Upper lobe of left lung (tissue), 6 donors: ENCODE results near the gene TMED4. TPM values are rescaled to one million over a fixed set of nuclear protein-coding genes. Genes with fewer than 3 reads are reported as not detected.

ENCODE experiments used
- ATAC-seq, 2 donors: fragments of 200-7000 bp; cut with Tn5 transposase; one replicate each; pipeline ENCODE4 v1.9.1; 2022; ENCODE audit warnings: mild to moderate bottlenecking in 2 of 2, moderate library complexity in 2 of 2; ENCODE audit not compliant: low FRiP score in 2 of 2
- DNase-seq, 2 donors: peaks; one replicate each; pipeline ENCODE4 v3.0.0-alpha.2; 2019 to 2020
- H3K27ac ChIP-seq, 4 donors: fragments of 200-600 bp; sonication (generic); one replicate each; pipeline ENCODE4 v1.5.1; 2016 to 2019
- H3K27me3 ChIP-seq, 4 donors: fragments of 200-600 bp; sonication (generic); one replicate each; pipeline ENCODE4 v1.5.1; 2017 to 2019
- H3K36me3 ChIP-seq, 4 donors: fragments of 200-600 bp; sonication (generic); one replicate each; pipeline ENCODE4 v1.5.1; 2016 to 2019
- H3K4me1 ChIP-seq, 4 donors: fragments of 200-600 bp; sonication (generic); one replicate each; pipeline ENCODE4 v1.5.1; 2018 to 2019
- H3K4me3 ChIP-seq, 4 donors: fragments of 200-600 bp; sonication (generic); one replicate each; pipeline ENCODE4 v1.5.1; 2017 to 2019; ENCODE audit warnings: mild to moderate bottlenecking in 2 of 4, moderate library complexity in 1 of 4
- H3K9me3 ChIP-seq, 4 donors: fragments of 200-600 bp; sonication (generic); one replicate each; pipeline ENCODE4 v1.5.1; 2018 to 2019
- EP300 ChIP-seq, 4 donors: sonication (generic); formaldehyde crosslinking; IDR thresholded peaks; one replicate each; pipeline ENCODE4 v1.5.1; 2017; ENCODE audit warnings: antibody characterized with exemption in 4 of 4, control low read depth in 2 of 4
- POLR2A ChIP-seq, 4 donors: fragments of 450-650 bp; IDR thresholded peaks; one replicate each; pipeline ENCODE4 v1.5.1; 2016 to 2017; ENCODE audit warnings: antibody characterized with exemption in 4 of 4, mild to moderate bottlenecking in 2 of 4
- POLR2AphosphoS5 ChIP-seq, 2 donors: sonication (generic); formaldehyde crosslinking; IDR thresholded peaks; one replicate each; pipeline ENCODE4 v1.5.1; 2017; ENCODE audit warnings: antibody characterized with exemption in 2 of 2
- whole genome bisulfite sequencing, 2 donors: methylation state at CpG; one replicate each; pipeline ENCODE4 v1.1.5; 2017 to 2018; 5-methylcytosine and 5-hydroxymethylcytosine counted together
- total RNA-seq, 6 donors: library from RNA; depleted of rRNA in 4 of 6; stranded (reverse); fragments of >200 nt in 4 of 6; gene quantifications; one replicate each; pipeline versions ENCODE4 v1.1.0 to v1.2.1, GENCODE V29; 2016 to 2021
- TF ChIP-seq, protein P1 (sequence below), 6 experiments: fragments of 450-650 bp in 4 of 6; fragments of 200-600 bp in 2 of 6; sonication (generic) in 2 of 6; IDR thresholded peaks; one replicate each; pipeline ENCODE4 v1.5.1; 2016 to 2019; ENCODE audit warnings: antibody characterized with exemption in 6 of 6
- donor health status: DM: no; HTN: no; CAD: no; lungs with moderate emphysema.
- donor health status: DM: no; HTN: yes; CAD: no; lungs with severe emphysema.

The TMED4 gene
- total RNA-seq, 6 donors from 2014 or later = 78.8 to 205 (median 126) TPM

GRCh38 chr7:44548893-44549292, 33.1 kb downstream of the TMED4 start:
- 84 to 90% methylated on average over 3 of the region's 3 CpGs for WGBS, 2 donors
- Histone ChIP-seq H3K36me3 (no peaks in the 10 kb centered on the region), H3K27me3 (no peaks in the 10 kb centered on the region), H3K4me1 (no peaks in the 10 kb centered on the region), H3K4me3 (no peak overlapping the region), H3K27ac (no peak overlapping the region), H3K9me3 (no peaks in the 10 kb centered on the region)
- ATAC-seq (no peak), DNase-seq (no peak)
- TF ChIP-seq POLR2AphosphoS5 (IDR thresholded peaks at IDR 0.05) (no peak), POLR2A (IDR thresholded peaks at IDR 0.05) (no peak), EP300 (IDR thresholded peaks at IDR 0.05) (no peak)
- TF ChIP-seq, protein P1, sequence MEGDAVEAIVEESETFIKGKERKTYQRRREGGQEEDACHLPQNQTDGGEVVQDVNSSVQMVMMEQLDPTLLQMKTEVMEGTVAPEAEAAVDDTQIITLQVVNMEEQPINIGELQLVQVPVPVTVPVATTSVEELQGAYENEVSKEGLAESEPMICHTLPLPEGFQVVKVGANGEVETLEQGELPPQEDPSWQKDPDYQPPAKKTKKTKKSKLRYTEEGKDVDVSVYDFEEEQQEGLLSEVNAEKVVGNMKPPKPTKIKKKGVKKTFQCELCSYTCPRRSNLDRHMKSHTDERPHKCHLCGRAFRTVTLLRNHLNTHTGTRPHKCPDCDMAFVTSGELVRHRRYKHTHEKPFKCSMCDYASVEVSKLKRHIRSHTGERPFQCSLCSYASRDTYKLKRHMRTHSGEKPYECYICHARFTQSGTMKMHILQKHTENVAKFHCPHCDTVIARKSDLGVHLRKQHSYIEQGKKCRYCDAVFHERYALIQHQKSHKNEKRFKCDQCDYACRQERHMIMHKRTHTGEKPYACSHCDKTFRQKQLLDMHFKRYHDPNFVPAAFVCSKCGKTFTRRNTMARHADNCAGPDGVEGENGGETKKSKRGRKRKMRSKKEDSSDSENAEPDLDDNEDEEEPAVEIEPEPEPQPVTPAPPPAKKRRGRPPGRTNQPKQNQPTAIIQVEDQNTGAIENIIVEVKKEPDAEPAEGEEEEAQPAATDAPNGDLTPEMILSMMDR (IDR thresholded peaks at IDR 0.05) = no peak

DNA sequence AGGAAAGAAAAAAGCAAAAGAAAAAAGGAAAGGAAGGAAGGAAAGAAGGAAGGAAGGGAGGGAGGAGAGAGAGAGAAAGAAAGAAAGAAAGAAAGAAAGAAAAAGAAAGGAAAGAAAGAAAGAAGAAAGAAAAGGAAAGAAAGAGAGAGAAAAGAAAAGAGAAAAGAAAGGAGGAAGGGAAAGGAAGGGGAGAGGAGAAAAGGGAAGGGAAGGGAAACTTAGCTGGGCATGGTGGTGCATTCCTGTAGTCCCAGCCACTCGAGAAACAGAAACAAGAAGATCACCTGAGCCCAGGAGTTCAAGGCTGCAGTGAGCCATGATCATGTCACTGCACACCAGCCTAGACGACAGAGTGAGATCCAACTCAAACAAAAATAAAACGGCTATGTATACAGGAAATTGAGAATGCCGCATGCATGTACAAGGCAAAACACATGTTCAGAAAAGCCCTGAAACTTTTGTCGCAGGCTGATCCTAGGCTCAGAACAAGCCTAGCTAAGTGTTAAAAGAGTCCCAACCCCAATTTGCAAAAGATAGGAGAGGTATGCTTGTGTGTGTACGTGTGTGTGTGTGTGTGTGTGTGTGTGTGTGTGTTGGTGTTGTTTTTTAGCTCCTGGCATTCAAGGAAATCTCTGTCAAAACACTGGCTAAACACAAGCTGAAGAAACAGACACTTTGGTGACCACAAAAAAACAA, 34.3 kb downstream of the TMED4 start:
- 29 to 36% methylated on average over 6 of the region's 6 CpGs for WGBS, 2 donors

GRCh38 chr7:44541876-44542610, 40.0 kb downstream of the TMED4 start:
- H3K36me3 ChIP-seq = no peaks in the 10 kb centered on the region
- no peak overlapping the region for H3K4me3 ChIP-seq
- TF ChIP-seq, protein P1 (IDR thresholded peaks at IDR 0.05) = no peak
- TF ChIP-seq EP300 (IDR thresholded peaks at IDR 0.05) (no peak), POLR2A (IDR thresholded peaks at IDR 0.05) (no peak), POLR2AphosphoS5 (IDR thresholded peaks at IDR 0.05) (no peak)
- WGBS, 2 donors = 93 to 95% methylated on average over 5 to 6 of the region's 6 CpGs
- no peaks in the 10 kb centered on the region for H3K9me3 ChIP-seq
- DNase-seq (no peak), ATAC-seq (no peak)
- H3K27me3 ChIP-seq = no peaks in the 10 kb centered on the region
- peaks cover 0 to 5% (median 0%) of the 10 kb centered on the region in 4 donors for H3K4me1 ChIP-seq
- no peak overlapping the region for H3K27ac ChIP-seq

More for the DNA sequence above, 34.3 kb downstream of the TMED4 start:
- H3K4me3 ChIP-seq = no peak overlapping the region
- no peaks in the 10 kb centered on the region for H3K27me3 ChIP-seq
- DNase-seq (no peak), ATAC-seq (no peak)
- TF ChIP-seq POLR2AphosphoS5 (IDR thresholded peaks at IDR 0.05) (no peak), EP300 (IDR thresholded peaks at IDR 0.05) (no peak), POLR2A (IDR thresholded peaks at IDR 0.05) (no peak)
- TF ChIP-seq, protein P1 (IDR thresholded peaks at IDR 0.05) = no peak
- peaks cover 0 to 5% (median 0%) of the 10 kb centered on the region in 4 donors for H3K4me1 ChIP-seq
- H3K36me3 ChIP-seq = no peaks in the 10 kb centered on the region
- H3K9me3 ChIP-seq = no peaks in the 10 kb centered on the region
- H3K27ac ChIP-seq = no peak overlapping the region

DNA sequence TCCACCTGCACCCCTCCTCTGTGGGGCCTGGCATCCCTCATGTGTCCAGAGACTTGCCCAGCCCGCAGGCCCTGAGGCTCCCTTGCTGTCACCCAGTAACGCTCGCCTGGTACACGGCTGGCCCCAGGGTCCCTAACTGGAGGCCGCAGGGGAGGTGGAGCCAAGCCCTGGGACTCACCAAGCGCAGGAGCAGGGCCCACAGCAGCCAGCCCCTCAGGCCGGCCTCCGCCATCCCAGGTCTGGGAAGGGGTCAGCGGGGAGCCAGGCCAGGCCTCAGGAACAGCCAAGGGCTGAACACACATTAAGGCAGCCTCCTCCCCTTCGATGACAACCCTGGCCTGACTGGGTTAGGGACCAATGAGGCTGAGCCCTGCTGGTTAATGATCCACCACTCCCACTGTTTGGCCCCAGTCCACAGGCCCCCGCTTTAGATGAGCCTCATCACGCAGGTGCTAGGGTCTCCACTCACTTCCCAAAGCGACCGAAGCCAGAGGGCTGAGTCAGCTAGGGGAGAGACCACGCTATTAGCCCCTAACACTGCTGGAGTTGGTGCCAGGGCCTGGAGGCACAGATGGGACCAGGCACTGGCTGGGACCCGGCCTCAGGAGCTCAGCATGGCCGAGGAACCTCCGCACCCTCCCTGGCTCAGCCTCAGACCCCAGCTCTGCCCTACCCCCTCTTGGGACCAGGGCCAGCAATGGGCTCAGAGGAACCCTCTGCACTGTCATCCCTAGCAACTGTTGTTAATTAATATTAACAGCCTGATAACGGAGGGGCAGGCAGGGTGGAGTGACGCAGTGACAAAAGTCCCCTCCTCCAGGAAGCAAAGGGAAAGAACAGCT, 40.8 kb downstream of the TMED4 start, which contains the start of gene NPC1L1:
Gene NPC1L1 (minus strand): TSS at position 303 of the 842 bp plus-strand sequence. CDS start 71 bp downstream, at position 232.
- Histone ChIP-seq H3K9me3 (no peaks in the 10 kb centered on the region), H3K27ac (no peak within 1 kb of the TSS), H3K36me3 (no peaks in the 10 kb centered on the region), H3K4me3 (no peak within 1 kb of the TSS), H3K4me1 (peaks cover 0 to 5% (median 0%) of the 10 kb centered on the region in 4 donors), H3K27me3 (no peaks in the 10 kb centered on the region)
- ATAC-seq (no peak), DNase-seq (peak in 1 of 2 donors; percentile 60)
- 85 to 94% methylated on average over 9 to 11 of the region's 20 CpGs for WGBS, 2 donors
- TF ChIP-seq, protein P1 (IDR thresholded peaks at IDR 0.05) = no peak
- TF ChIP-seq EP300 (IDR thresholded peaks at IDR 0.05) (no peak), POLR2AphosphoS5 (IDR thresholded peaks at IDR 0.05) (no peak), POLR2A (IDR thresholded peaks at IDR 0.05) (no peak)
